H1 (cell line): ENCODE results near the gene ATAD3A. TPM values are rescaled to one million over a fixed set of nuclear protein-coding genes. Genes with fewer than 3 reads are reported as not detected.

ENCODE experiments used
- BACH1 ChIP-seq: IDR thresholded peaks from 2 replicates; pipeline ENCODE4 v1.6.1; 2012; ENCODE audit warnings: low read length, improper control_type of control experiment
- CHD1 ChIP-seq: IDR thresholded peaks from 2 replicates; pipeline ENCODE4 v1.6.1; 2012; ENCODE audit warnings: low read depth, low read length, improper control_type of control experiment
- CHD7 ChIP-seq: fragments of 300-600 bp; sonication (generic); IDR thresholded peaks from 2 replicates; pipeline ENCODE4 v1.7.1; 2012; ENCODE audit warnings: low read length, moderate library complexity, mild to moderate bottlenecking, inconsistent platforms; ENCODE audit not compliant: insufficient replicate concordance
- RNF2 ChIP-seq: fragments of 200-900, 300-1000 bp; sonication (generic); IDR thresholded peaks from 2 replicates; pipeline ENCODE4 v1.7.1; 2016; ENCODE audit warnings: borderline replicate concordance, low read depth, mild to moderate bottlenecking, antibody characterized with exemption, low read length; ENCODE audit not compliant: poor library complexity, severe bottlenecking; ENCODE audit errors: missing control alignments
- TAF1 ChIP-seq: IDR thresholded peaks from 2 replicates; pipeline ENCODE4 v1.6.1; 2011; ENCODE audit warnings: mild to moderate bottlenecking, low read depth, low read length
- polyA plus RNA-seq, 7 experiments: library from polyadenylated mRNA; depleted of rRNA in 3 of 7; stranded (reverse) in 5 of 7; unstranded in 2 of 7; fragments of >200 nt in 5 of 7; fragments of 200-250 nt in 2 of 7; gene quantifications; 1 replicate in 5 of 7; 2 replicates in 1 of 7; 4 replicates in 1 of 7; pipeline versions ENCODE4 v1.2.1 to v1.2.3, GENCODE V29; 2011 to 2013; ENCODE audit warnings: missing spikeins in 2 of 7, mixed read lengths in 2 of 7
- total RNA-seq: library from RNA; stranded (reverse); fragmentation: NEBNext Ultra II Directional; extraction: Animal tissue kit (Norgen Biotek cat#: 25700); gene quantifications from 2 replicates; pipeline ENCODE4 v1.2.1, GENCODE V29; 2021

Gene ATAD3A
- total and polyA plus RNA-seq, 2 of the 8 experiments (the other 6 are each of a cell fraction or from before 2014, with no cell fraction given): 28.3 to 64.7 TPM

GRCh38 chr1:1550087-1550486 lies 38.1 kb downstream of the ATAD3A start (continued):
- TF ChIP-seq BACH1: no peak
- no peak for TF ChIP-seq CHD7
- TF ChIP-seq TAF1: no peak
- TF ChIP-seq CHD1: no peak
- no peak for TF ChIP-seq RNF2
